B cell (primary cell): Measurements from ENCODE around the gene MAPRE3. TPM values are rescaled to one million over a fixed set of nuclear protein-coding genes. Genes with fewer than 3 reads are reported as not detected.

Experiments
- ATAC-seq: fragments of 200-7000 bp; cut with Tn5 transposase; one replicate; pipeline ENCODE4 v1.10.0; 2021; ENCODE audit warnings: low read depth, mild to moderate bottlenecking, moderate number of reproducible peaks, moderate library complexity
- CTCF ChIA-PET: fragments of 350-600 bp; sonication (Branson Sonifier 250); formaldehyde crosslinking; loops from one replicate; lab custom pipeline; 2021; ENCODE audit warnings: antibody characterized with exemption, inconsistent platforms; lab: Charles Lee
- POLR2A ChIA-PET: fragments of 350-600 bp; sonication (Branson Sonifier 250); formaldehyde crosslinking; loops from one replicate; lab custom pipeline; 2021; ENCODE audit warnings: antibody characterized with exemption; lab: Charles Lee
- DNase-seq: peaks from one replicate; pipeline ENCODE4 v3.0.0; 2013
- H2AFZ ChIP-seq: 2 replicates; pipeline ENCODE4 v1.6.1; 2012; ENCODE audit warnings: mild to moderate bottlenecking, low read depth, low read length; ENCODE audit not compliant: insufficient read depth, poor library complexity, severe bottlenecking
- H3K27ac ChIP-seq, 2 donors: 1 replicate in 1 of 2; 2 replicates in 1 of 2; pipeline ENCODE4 v1.5.1; 2012 to 2013; ENCODE audit warnings: low read length in 2 of 2, mild to moderate bottlenecking in 2 of 2, moderate library complexity in 1 of 2
- H3K27me3 ChIP-seq, 4 experiments: fragments of 200-600 bp in 1 of 4; sonication (generic) in 1 of 4; replicated peaks in 1 of 4; 1 replicate in 2 of 4; 2 replicates in 2 of 4; pipeline versions ENCODE4 v1.6.1 to v1.7.0; 2013 to 2016; ENCODE audit warnings: low read length in 3 of 4, mild to moderate bottlenecking in 2 of 4, mixed read lengths in 1 of 4, moderate library complexity in 1 of 4; ENCODE audit not compliant: insufficient read depth in 4 of 4, control insufficient read depth in 3 of 4; ENCODE audit errors: control extremely low read depth in 1 of 4
- H3K36me3 ChIP-seq, 2 experiments: replicated peaks in 1 of 2; 1 replicate in 1 of 2; 2 replicates in 1 of 2; pipeline versions ENCODE4 v1.6.1 to v1.7.1; 2013; ENCODE audit warnings: low read length in 1 of 2; ENCODE audit not compliant: insufficient read depth in 2 of 2, control insufficient read depth in 1 of 2; ENCODE audit errors: control extremely low read depth in 1 of 2, extremely low read depth in 1 of 2
- H3K4me1 ChIP-seq, 2 donors: fragments of 200-600 bp in 1 of 2; sonication (generic) in 1 of 2; 1 replicate in 1 of 2; 2 replicates in 1 of 2; pipeline versions ENCODE4 v1.5.1 to v1.6.1; 2013 to 2017; ENCODE audit warnings: low read length in 2 of 2; ENCODE audit not compliant: control insufficient read depth in 2 of 2, insufficient read depth in 2 of 2
- H3K4me2 ChIP-seq: replicated peaks from 2 replicates; pipeline ENCODE3; 2012; ENCODE audit warnings: mild to moderate bottlenecking, low read depth, low read length; ENCODE audit not compliant: poor library complexity, severe bottlenecking
- H3K4me3 ChIP-seq, 5 experiments: fragments of 200-600 bp in 1 of 5; sonication (generic) in 1 of 5; 1 replicate in 3 of 5; 2 replicates in 2 of 5; pipeline versions ENCODE4 v1.5.1 to v1.7.0; 2011 to 2016; ENCODE audit warnings: low read length in 4 of 5, mild to moderate bottlenecking in 4 of 5, low read depth in 2 of 5, control low read depth in 1 of 5, moderate library complexity in 1 of 5; ENCODE audit not compliant: insufficient read depth in 1 of 5; ENCODE audit errors: control extremely low read depth in 1 of 5, extremely low read depth in 1 of 5
- H3K79me2 ChIP-seq: fragments of 200-600 bp; sonication (generic); one replicate; pipeline ENCODE4 v1.6.0; 2016; ENCODE audit warnings: low read length; ENCODE audit not compliant: control insufficient read depth, insufficient read depth
- H3K9ac ChIP-seq: fragments of 200-600 bp; sonication (generic); 2 replicates; pipeline ENCODE4 v1.6.1; 2017; ENCODE audit warnings: mild to moderate bottlenecking, low read length, moderate library complexity
- H3K9me3 ChIP-seq, 3 donors: one replicate each; pipeline versions ENCODE4 v1.6.1 to v1.7.1; 2013; ENCODE audit warnings: low read length in 2 of 3; ENCODE audit not compliant: control insufficient read depth in 2 of 3, insufficient read depth in 1 of 3; ENCODE audit errors: control extremely low read depth in 1 of 3
- H4K20me1 ChIP-seq: 2 replicates; pipeline ENCODE4 v1.6.0; 2012; ENCODE audit warnings: mild to moderate bottlenecking, low read length; ENCODE audit not compliant: insufficient read depth, control insufficient read depth, poor library complexity, severe bottlenecking
- H3K27ac Mint-ChIP-seq: one replicate; pipeline ENCODE4 v1.8.0; 2021; ENCODE audit warnings: mixed read lengths
- H3K27me3 Mint-ChIP-seq: one replicate; pipeline ENCODE4 v1.8.0; 2021; ENCODE audit warnings: mixed read lengths
- H3K4me1 Mint-ChIP-seq: one replicate; pipeline ENCODE4 v1.8.0; 2021; ENCODE audit warnings: mixed read lengths
- H3K4me3 Mint-ChIP-seq: one replicate; pipeline ENCODE4 v1.8.0; 2021; ENCODE audit warnings: mixed read lengths
- H3K9me3 Mint-ChIP-seq: one replicate; pipeline ENCODE4 v1.8.0; 2022; ENCODE audit warnings: mixed read lengths; ENCODE audit not compliant: insufficient read depth
- CTCF ChIP-seq: fragments of 200-600 bp; IDR thresholded peaks from one replicate; pipeline ENCODE4 v1.8.0; 2022; ENCODE audit warnings: antibody characterized with exemption, mild to moderate bottlenecking
- EZH2 ChIP-seq: IDR thresholded peaks from 2 replicates; pipeline ENCODE4 v1.6.1; 2012; ENCODE audit warnings: borderline replicate concordance, low read depth, mild to moderate bottlenecking, moderate library complexity, low read length; ENCODE audit not compliant: insufficient read depth, poor library complexity, severe bottlenecking
- WGBS: methylation state at CpG from one replicate; pipeline ENCODE4 v1.1.5; 2013; ENCODE audit warnings: missing lambda C conversion rate; ENCODE audit not compliant: insufficient coverage; 5-methylcytosine and 5-hydroxymethylcytosine counted together
- intact Hi-C: fragments of 100-400 bp; cut with micrococcal nuclease; formaldehyde crosslinking; loops from one replicate; pipeline ENCODE4 v1.10.0; 2022
- polyA plus RNA-seq: library from polyadenylated mRNA; depleted of rRNA; stranded (reverse); fragments of >200 nt; gene quantifications from 2 replicates; pipeline ENCODE4 v1.2.3, GENCODE V29; 2012
- total RNA-seq, 2 donors: library from RNA; stranded (reverse); fragments of 120-200 nt in 1 of 2; gene quantifications; 1 replicate in 1 of 2; 2 replicates in 1 of 2; pipeline versions ENCODE4 v1.2.3 to v1.2.4, GENCODE V29; 2013 to 2022

The MAPRE3 gene
- total and polyA plus RNA-seq, 2 donors (not counting 1 experiment from before 2014, with no cell fraction given), result 5.4 to 9.8 TPM

GRCh38 chr2:26927221-26927620 lies 43.2 kb upstream of the MAPRE3 start:
- H4K20me1 ChIP-seq, result no peaks in the 10 kb centered on the region
- no peak overlapping the region for H3K27ac Mint-ChIP-seq
- 90% methylated on average over 8 of the region's 9 CpGs for WGBS
- H3K79me2 ChIP-seq, result no peaks in the 10 kb centered on the region
- no peak overlapping the region for H3K4me3 Mint-ChIP-seq
- H3K27ac ChIP-seq, result no peak overlapping the region
- POLR2A ChIA-PET, result no interaction called here
- H3K27me3 Mint-ChIP-seq, result peaks cover 25% of the 10 kb centered on the region
- peaks cover 0 to 8% (median 0%) of the 10 kb centered on the region in 4 experiments for H3K27me3 ChIP-seq
- H3K9me3 ChIP-seq, result no peaks in the 10 kb centered on the region
- TF ChIP-seq EZH2 (no peak), CTCF (no peak)
- DNase-seq, result no peak
- no peak overlapping the region for H2AFZ ChIP-seq
- H3K4me1 ChIP-seq, result peaks cover 0 to 4% of the 10 kb centered on the region in 2 donors
- no peak overlapping the region for H3K9ac ChIP-seq
- no peak overlapping the region for H3K4me2 ChIP-seq
- no peaks in the 10 kb centered on the region for H3K4me1 Mint-ChIP-seq
- CTCF ChIA-PET, result no interaction called here
- no peak for ATAC-seq
- no peak overlapping the region for H3K4me3 ChIP-seq
- intact Hi-C loops, result no loop called here
- H3K36me3 ChIP-seq, result no peaks in the 10 kb centered on the region
- H3K9me3 Mint-ChIP-seq, result no peaks in the 10 kb centered on the region

DNA sequence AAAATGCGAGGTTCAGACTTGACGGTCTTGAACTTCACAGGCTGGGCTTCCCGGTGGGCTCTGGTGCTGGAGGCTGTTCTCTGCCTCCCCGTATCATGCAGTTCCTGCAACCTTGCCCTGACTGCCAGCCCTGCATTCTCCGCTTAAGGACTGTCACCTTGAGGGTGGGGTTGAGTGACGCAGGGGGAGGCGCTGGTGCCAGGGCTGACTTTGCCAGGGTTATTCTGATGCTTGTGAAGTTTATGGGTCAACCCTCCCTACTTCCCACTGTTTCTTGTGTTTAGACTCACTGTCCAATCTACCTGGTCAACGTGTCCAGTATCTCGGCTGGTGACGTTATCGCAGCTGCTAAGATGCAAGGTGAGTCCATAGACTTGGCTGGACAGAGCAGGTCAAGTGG lies 37.5 kb upstream of the MAPRE3 start:
- Histone ChIP-seq H3K27ac (no peak overlapping the region), H3K79me2 (no peaks in the 10 kb centered on the region), H2AFZ (no peak overlapping the region), H3K4me1 (no peaks in the 10 kb centered on the region), H3K4me3 (no peak overlapping the region), H4K20me1 (no peaks in the 10 kb centered on the region), H3K9ac (no peak overlapping the region), H3K9me3 (no peaks in the 10 kb centered on the region), H3K27me3 (peaks cover 0 to 7% (median 0%) of the 10 kb centered on the region in 4 experiments), H3K36me3 (no peaks in the 10 kb centered on the region), H3K4me2 (no peak overlapping the region)
- H3K27ac Mint-ChIP-seq, result no peak overlapping the region
- no peak overlapping the region for H3K4me3 Mint-ChIP-seq
- ChIA-PET POLR2A (no interaction called here), CTCF (interaction anchor here (2.0 kb wide), 1 partner anchor 10 kb away, joined by 5 read pairs; no protein-coding TSS in a partner anchor)
- no peaks in the 10 kb centered on the region for H3K4me1 Mint-ChIP-seq
- H3K9me3 Mint-ChIP-seq, result no peaks in the 10 kb centered on the region
- 95% methylated on average over 9 of the region's 11 CpGs for WGBS
- no peak for ATAC-seq
- H3K27me3 Mint-ChIP-seq, result peaks cover 20% of the 10 kb centered on the region
- TF ChIP-seq EZH2 (no peak), CTCF (no peak)
- no peak for DNase-seq
- intact Hi-C loops, result no loop called here
